ENCODE results near the gene USF1. TPM values are rescaled to one million over a fixed set of nuclear protein-coding genes. Genes with fewer than 3 reads are reported as not detected.
A peak's percentile ranks its signal among the peaks of the same experiment; 100 is the strongest.
"Not testable (repeated sequence)": the region's sequence is repeated elsewhere in the genome, so short reads cannot be mapped to it uniquely, and the experiment has no call there.

The USF1 gene
- total and polyA plus RNA-seq, 9 of the 15 experiments (the other 6 are each of a cell fraction or from before 2014, with no cell fraction given), result 7.4 to 60.2 (median 54.2) TPM

- peak; percentile 62; the same call in 1 of the 2 replicates for TF ChIP-seq HOMEZ (CRISPR knock-in tag; IDR thresholded peaks at IDR 0.05)
- peak; percentile 45; the same call in 1 of the 2 replicates for TF ChIP-seq ZNF589 (CRISPR knock-in tag; IDR thresholded peaks at IDR 0.05; ENCODE audit: low read depth)
- peak; percentile 98 for TF ChIP-seq DMBX1 (CRISPR knock-in tag; IDR thresholded peaks at IDR 0.05; ENCODE audit: borderline replicate concordance)
- peak in 1 of 2 experiments; percentile 47; a peak in 1 of 4 replicates for TF ChIP-seq MAZ (CRISPR knock-in tag; conservative IDR thresholded peaks at IDR 0.05 in 1 of 2, IDR thresholded peaks at IDR 0.05 in 1 of 2)
- peak; percentile 63; the same call in 1 of the 2 replicates for TF ChIP-seq ZNF444 (CRISPR knock-in tag; IDR thresholded peaks at IDR 0.05)
- peak; percentile 84 for TF ChIP-seq GTF2A2 (tag; IDR thresholded peaks at IDR 0.05)
- not testable (repeated sequence) for TF ChIP-seq ATF1, NR4A1 (CRISPR knock-in tag; IDR thresholded peaks at IDR 0.05)
- 0 out of 2 replicates have a peak, but pooled peaks have one; percentile 26 for TF ChIP-seq ATF1 (tag; IDR thresholded peaks at IDR 0.05)
- TF ChIP-seq ZNF592 (IDR thresholded peaks at IDR 0.05), result peak; percentile 99
- peak; percentile 30; the same call in 1 of the 2 replicates for TF ChIP-seq ZBTB2 (IDR thresholded peaks at IDR 0.05)
- peak; percentile 89 for TF ChIP-seq PTTG1 (tag; IDR thresholded peaks at IDR 0.05; ENCODE audit: low read depth)
- peak; percentile 85 for TF ChIP-seq PYGO2 (tag; IDR thresholded peaks at IDR 0.05)
- peak; percentile 93 for TF ChIP-seq NR4A1 (tag; IDR thresholded peaks at IDR 0.05)
- TF ChIP-seq TSHZ1 (CRISPR knock-in tag; IDR thresholded peaks at IDR 0.05), result peak; percentile 63; the same call in 1 of the 2 replicates
- TF ChIP-seq HBP1 (CRISPR knock-in tag; IDR thresholded peaks at IDR 0.05), result 0 out of 2 replicates have a peak, but pooled peaks have one; percentile 33
Observed at GRCh38 chr1:161016683-161017082, 29.1 kb downstream of the USF1 start (continued).
